Astrocyte of the hippocampus (primary cell): Measurements from ENCODE around the gene LYPD6B.

Source experiments
- DNase-seq: peaks from one replicate; pipeline ENCODE4 v3.0.0; 2011; ENCODE audit warnings: low read depth, low spot score

The LYPD6B gene

DNA sequence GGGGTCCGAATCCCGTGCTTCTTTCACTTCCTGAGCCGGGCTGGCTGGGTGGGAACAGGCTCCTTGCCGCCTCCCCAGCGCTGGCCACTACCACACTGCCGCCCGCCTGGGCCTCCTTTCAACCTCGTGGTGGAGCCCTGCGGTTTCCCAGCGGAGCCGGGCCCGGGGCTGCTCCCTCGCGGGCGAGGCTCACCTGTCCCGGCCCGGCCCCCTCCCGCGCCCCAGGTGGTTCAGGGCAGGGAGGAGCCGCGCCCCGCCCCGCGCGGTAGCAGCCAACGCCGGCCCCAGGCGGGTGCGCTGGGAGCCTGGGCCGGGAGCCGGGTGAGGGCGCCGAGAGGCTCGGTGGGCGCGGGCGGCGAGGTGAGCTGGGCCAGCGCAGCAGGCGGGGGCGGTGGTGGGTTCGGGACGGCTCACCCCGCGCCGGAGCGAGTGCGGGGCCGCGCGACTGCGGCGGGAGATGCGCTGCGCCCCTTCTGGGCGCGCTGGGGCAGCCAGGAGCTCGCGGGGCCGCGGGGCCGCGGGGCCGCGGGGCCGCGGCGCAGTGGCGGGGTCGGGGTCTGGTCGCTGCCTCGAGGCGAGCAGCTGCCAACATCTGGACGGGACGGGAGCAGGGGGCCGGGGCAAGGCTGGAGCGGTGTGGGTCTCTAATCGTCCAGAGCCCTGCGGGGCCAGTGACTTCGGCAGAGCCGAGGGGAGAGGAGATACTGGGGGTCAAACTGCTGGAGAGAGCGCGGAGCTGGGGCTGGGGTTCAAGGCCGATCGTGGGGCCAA, at the start of gene LYPD6B:
TSS of gene LYPD6B (plus strand) at position 258 of the 771 bp plus-strand sequence. CDS start 92,250 bp downstream, outside the sequence.
- peak; percentile 57 for DNase-seq

DNA sequence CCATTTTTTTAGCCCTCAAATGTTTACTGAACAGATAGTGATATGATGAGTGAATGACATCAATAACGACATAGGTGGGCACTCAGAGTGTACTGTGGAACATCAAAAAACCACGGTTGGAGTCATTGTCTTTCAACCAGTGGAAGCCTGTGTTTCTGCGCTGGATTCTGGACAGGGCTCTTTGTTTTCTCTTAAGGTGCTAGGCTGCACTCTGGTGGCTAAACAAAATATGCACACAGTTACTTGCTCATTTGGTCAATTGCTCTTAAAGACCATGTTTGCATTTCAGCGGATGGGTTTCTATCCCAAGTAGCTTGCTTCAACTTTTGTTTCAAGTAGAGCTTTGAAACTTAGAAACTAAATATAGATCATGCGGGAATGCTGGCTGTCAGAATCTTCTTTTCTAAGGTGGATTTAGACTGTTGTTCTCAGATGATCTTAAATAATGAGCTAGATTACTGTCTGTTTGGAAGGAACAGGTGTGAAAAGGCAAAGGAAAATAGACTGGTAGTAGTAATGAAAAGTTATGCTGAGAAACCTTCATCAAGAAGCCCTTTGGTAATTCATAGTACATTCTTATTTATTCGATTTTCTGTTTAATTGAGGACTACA, 48.5 kb upstream of the LYPD6B start:
- peak; percentile 86 for DNase-seq

DNA sequence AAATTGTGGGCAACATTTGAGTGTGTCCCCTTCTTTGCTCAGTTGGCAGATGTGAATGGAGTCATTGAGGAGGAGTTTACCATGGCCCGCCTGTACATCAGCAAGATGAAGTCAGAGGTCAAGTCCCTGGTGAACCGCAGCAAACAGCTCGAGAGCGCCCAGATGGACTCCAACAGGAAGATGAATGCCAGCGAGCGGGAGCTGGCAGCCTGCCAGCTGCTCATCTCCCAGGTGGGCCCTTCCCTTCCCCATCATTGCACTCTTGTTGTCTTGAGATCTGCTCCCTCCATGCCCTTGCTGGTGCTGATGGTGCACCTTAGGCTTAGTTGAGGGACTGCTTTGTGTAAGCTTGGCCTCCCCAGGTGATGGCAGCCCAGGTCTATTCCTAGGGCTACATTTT, 47.5 kb upstream of the LYPD6B start:
- DNase-seq, result no peak

DNA sequence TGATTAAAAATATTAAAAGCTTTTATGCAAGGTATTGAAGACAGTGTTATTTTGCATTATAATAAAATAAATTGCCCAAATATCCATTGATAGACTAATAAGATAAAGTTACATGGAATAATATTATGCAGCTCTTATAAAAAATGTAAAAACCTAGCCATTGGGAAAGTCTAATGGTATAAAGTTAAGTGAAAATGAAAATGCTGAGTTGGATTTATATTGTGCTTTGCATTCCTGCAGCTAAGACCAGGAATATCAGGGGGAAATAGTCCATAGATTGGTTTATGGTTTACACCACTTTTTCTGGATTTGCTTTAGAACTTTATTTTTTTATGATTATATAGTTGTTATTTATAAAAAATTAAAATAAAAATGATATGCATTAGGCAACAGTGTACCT, 46.1 kb upstream of the LYPD6B start:
- no peak for DNase-seq

DNA sequence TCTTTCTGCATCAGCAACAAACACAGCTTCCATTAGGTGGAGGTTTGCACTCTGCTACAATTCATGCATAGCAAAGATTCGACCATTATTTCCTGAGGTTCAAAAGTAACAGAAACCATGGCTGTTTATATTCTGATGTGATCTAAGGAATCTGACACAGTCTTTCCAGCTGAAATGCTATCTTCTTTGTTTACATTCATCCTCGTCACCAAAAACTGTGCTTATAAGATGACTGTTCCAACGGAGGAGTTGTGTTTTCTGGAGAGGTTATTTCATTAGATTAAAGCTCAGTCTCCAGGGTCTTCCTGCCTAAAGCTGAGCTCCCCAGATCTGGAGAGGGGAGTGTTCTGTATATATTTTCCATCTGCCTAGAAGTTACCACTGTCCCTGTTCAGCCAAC, 45.1 kb upstream of the LYPD6B start:
- no peak for DNase-seq

- DNase-seq, result no peak
Observed at GRCh38 chr2:148994341-148994740, 44.2 kb upstream of the LYPD6B start.

DNA sequence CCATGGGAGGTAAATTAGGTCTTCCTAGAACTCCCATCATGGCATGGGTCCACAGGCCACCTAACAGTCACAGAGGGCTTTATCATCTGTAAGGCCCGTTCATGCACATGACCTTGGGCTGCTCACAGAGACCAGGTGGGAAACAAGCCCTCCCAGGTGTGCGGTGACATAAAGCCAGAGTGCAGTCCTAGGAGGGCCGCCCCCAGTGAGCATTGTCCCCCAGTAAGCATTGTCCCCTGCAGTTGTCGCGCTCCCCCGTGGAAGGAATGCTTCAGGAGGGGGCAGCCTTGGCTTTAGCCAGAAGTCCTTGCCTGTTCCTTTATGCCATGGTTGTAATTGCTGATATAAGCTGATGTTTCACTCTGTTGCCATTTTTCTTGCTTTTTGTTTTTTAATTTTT, 41.7 kb upstream of the LYPD6B start:
- DNase-seq, result no peak

DNA sequence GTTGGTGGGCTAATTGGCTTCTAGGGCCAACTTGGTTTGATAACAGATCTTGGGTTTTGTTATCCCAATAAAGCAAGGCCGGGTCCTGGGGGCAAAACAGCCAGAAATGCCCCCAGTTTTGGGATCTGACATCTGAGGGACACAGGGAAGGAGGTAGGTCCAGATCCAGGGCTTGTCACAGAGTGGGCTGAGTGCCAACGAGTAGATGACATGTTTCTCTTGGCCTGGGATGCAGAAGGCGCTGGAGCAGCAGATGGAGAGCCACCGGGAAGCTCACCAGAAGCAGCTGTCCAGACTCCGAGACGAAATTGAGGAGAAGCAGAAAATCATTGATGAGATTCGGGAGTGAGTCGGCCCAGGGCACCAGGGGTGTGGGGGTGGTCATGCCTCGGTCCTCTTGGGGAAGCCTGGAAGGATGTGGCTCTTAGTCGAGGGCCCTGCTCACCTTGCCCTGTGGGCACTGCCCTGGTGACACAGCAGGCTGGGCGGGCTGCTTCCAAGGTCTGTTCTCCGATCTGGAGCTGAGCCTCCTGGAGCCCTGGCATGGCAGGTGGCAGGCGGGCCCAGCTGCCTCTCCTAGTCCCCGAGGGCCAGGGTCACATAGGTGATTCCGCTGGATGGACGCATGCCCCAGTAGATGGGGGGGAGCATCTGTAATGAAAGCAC, 40.2 kb upstream of the LYPD6B start:
- no peak for DNase-seq

GRCh38 chr2:148998831-148999200, 39.7 kb upstream of the LYPD6B start:
- DNase-seq, result no peak

DNA sequence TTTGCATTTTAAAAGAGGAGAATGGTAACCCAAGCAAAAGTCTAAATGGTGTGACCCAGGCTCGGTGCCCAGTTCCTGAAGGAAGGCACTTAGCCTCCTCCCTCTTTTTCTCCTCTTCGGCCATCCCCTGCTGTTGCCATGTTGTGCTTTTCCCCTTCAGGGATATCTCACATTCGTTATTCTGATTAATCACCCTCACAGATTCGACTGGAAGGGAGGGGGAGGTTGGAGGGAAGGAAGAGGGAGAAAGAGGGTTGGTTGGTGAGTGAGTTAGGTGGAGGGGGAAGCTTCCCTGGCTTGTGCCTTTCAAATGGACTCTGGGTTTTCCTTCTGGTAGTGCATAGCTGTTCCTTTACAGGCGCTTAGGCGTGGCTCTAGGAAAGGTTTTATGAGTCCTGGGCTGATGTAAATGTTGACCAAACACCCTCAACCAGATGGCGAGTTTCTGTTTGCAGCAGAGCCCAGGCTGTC, 39.0 kb upstream of the LYPD6B start:
- DNase-seq, result peak; percentile 31

DNA sequence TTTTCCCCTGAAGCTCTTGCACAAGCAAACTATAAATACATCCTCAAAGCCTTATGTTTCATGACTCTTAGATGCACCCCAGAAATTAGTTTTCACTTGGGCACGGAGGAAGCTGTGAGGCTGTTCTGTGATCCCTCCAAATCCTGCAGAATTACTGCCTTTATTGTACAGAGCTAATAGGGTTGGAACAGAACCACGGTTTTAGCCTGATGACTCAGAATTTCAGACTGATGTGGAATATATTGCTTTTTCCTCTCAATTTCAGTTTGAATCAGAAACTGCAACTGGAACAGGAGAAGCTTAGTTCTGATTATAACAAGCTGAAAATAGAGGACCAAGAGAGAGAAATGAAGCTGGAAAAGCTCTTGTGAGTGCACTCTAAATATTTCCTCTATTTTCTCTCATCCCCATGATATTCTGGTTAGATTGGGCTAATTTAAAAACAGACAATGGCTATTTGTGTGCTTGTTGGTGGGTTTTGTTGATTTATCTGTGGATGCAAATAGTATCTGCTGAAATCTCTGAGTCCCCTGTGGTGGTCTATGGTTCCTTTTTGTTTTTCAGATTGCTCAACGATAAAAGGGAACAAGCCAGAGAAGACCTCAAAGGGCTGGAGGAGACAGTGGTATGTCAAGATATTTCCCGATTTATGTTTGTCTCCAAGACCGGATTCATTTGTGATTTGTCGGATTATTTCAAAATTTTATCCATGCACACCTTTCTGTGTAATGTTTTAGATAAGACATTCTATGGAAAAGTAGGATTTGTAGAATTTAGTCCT, 38.2 kb upstream of the LYPD6B start:
- DNase-seq, result peak; percentile 46

- no peak for DNase-seq
Observed at GRCh38 chr2:149001496-149001895, 37.0 kb upstream of the LYPD6B start.

GRCh38 chr2:149002378-149002890, 36.1 kb upstream of the LYPD6B start:
- DNase-seq, result no peak

DNA sequence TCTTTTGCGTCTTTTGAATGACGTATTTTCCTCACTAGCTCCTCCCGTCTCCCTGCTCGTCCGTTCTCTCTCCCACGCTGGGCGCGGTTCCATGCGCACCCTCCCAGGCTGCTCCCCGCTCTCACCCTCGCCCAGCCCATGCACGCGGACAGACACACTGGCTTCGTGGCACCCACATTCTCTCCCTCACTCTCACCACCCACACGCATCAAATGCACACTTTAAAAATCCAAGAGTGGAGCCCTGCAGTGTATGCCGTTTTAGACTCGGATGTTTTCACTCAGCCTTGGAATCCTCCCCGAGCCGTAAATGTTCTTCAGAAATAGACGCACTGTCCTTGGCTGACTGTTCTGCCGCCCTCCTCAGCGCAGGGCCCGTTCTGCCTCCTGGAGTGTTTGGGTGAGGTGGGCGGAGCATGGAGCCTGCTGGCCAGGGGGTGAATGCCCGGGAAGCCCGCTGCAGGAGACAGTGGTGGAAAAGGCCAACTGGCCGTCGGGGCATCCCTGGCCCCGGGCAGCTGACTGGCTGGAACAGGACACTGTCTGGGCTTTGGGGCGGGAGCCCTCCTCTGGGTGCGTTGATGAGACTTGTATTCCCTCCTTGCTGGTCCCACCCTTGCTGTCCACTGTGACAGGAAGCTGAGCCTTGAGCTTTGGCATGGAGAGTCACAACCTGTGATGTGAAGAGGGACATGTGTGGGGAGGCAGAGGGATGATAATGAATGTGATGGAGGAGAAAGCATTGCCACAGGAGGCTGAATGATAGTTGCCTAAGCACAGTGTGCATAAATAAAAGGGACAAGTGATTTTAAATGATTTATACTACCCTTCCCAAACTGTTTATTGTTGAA, 35.4 kb upstream of the LYPD6B start:
- DNase-seq, result no peak

- DNase-seq, result peak; percentile 89
Observed at GRCh38 chr2:149004836-149005235, 33.7 kb upstream of the LYPD6B start.

GRCh38 chr2:149005471-149006077, 32.9 kb upstream of the LYPD6B start:
- DNase-seq, result no peak

DNA sequence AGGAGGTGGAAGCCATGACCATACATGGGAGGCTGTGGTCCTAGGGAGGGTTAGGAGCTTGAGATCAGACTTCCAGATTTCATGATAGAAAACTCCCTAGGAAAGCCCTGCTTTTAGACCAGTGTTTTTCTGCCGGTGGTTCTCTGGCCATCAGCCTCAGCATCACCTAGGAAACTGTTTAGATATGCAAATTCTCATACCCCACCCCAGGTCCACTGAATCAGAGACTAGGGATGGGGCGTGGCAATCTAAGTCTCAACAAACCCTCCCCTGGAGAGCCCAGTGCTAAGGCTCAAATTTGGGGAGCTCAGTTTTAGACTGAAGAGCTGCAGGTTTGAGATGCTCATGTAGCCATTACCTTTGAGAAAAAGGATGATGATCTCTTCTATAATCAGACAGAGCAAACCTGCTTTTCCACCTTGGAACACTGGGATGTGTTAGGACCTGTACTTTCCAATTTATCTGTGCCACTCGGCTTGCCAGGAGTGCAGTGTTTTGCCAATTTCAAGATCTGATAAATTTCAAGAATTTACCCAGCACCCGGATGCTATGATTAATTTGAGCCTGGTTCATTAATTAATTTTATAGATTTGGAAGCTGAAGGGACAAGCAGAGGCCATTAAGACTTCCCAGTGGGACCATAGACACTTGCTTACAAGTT, 31.5 kb upstream of the LYPD6B start:
- DNase-seq, result peak; percentile 14

DNA sequence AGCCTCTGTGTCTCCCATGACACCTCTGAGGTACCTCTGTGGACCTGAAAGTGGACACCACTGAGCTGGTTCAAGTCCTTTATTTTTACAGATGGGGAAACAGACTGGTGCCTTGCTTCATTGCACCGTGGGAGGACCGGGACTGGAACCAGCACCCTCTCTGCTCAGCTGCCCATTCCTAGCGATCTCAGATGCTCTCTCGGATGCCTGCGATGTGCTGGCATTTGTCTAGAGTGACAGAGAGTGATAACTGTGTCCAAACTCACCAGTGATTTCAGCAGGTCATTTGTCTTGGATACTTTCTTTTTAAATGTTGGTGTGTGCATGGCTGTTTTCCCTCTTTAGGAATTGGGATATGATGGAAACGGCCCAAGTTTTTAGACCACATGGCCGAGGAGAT, 30.1 kb upstream of the LYPD6B start:
- no peak for DNase-seq

DNA sequence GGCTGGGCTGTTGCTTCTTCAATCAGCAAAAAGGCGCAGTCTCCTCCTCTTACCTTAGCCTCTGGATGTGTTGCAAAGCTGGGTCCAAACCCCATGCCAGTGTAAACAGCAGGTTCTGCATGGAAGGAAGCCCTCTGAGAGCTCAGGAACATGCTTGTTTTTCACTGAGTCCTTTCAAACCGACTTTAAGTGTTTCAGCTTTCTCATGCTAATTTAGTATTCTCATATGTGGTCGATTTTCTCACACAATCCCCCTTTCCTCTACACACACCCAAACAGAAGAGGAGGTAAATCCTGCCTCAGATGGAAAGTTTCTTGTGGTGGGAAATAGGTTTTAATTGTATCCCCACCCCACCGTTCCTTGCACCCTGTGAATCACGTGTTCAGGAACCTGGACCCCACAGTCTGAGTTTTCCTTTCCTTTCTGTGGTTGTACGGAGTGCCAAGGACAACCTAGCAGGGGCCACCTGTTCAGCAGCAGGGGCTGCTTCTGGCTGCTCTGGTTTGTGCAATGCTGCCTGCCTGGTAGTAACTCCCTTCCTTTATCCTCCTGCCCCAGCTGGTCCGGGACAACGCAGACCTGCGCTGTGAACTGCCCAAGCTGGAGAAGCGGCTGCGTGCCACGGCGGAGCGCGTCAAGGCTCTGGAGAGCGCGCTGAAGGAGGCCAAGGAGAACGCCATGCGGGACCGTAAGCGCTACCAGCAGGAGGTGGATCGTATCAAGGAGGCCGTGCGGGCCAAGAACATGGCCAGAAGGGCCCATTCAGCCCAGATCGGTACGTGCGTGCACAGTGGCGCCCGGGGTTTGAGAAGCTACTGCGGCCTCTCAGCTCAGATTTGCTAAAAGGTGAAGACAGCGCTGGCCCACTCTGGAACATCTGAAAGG, 28.7 kb upstream of the LYPD6B start:
- no peak for DNase-seq
